ENCODE data around the gene CD209.

DNA sequence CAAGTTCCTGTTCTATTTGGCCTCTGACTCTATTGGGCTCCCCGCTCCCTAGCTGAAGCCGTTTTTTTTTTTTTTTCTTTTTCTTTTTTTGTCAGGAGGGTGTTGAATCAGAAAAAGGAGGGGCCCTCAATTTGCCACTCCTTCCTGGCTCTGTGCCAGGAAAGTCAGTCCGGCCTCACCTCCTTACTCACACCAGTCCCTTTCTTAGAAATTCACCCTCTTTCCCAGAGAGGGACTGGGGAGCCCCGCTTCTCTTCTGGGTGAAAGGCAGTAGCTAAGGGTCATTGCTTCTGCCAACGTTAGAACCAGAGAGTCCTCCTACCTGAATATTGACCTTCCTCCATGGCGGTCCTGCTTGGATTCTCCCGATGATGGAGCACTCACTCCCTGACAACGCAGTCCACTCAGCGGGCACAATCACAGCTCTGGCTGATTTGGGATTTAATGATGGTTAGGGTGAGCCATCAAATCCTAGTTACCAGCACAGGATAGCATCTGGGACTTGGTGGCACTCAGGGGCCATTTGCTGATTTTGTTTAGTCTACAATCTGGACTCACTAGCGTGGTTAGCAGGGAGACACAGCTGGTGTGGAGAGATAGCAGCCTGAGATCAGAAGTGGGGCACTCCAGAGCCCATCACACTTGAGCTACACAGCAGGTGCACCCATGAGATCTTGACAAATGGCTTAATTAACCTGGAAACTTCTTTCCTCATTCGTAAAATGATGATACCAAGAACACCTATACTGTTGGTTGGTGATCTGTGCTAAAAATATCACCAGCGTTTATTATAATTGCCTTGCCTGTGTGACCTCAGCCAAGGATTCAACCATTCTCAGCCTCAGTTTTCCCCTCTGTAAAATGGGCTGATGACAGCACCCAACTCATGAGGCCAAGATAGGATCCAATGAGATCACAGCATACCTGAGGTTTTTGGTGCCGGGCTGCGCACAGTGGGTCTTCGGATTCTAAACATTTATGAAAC lies 47.6 kb downstream of the CD209 start:
- TF ChIP-seq, protein P1, sequence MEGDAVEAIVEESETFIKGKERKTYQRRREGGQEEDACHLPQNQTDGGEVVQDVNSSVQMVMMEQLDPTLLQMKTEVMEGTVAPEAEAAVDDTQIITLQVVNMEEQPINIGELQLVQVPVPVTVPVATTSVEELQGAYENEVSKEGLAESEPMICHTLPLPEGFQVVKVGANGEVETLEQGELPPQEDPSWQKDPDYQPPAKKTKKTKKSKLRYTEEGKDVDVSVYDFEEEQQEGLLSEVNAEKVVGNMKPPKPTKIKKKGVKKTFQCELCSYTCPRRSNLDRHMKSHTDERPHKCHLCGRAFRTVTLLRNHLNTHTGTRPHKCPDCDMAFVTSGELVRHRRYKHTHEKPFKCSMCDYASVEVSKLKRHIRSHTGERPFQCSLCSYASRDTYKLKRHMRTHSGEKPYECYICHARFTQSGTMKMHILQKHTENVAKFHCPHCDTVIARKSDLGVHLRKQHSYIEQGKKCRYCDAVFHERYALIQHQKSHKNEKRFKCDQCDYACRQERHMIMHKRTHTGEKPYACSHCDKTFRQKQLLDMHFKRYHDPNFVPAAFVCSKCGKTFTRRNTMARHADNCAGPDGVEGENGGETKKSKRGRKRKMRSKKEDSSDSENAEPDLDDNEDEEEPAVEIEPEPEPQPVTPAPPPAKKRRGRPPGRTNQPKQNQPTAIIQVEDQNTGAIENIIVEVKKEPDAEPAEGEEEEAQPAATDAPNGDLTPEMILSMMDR (IDR thresholded peaks at IDR 0.05): no peak
- TF ChIP-seq POLR2AphosphoS5 (IDR thresholded peaks at IDR 0.05) (no peak), POLR2A (IDR thresholded peaks at IDR 0.05; ENCODE audit: low read depth) (no peak), EP300 (IDR thresholded peaks at IDR 0.05) (no peak)
